Parathyroid adenoma (tissue), 2 donors: Measurements from ENCODE around the gene MAMDC2.

Source experiments
- H2AFZ ChIP-seq: fragments of 300-600 bp; sonication (generic); one replicate; pipeline ENCODE4 v1.7.0; 2017; ENCODE audit warnings: antibody characterized with exemption, mild to moderate bottlenecking
- H3K27ac ChIP-seq: fragments of 300-600 bp; sonication (generic); one replicate; pipeline ENCODE4 v1.7.0; 2017
- H3K27me3 ChIP-seq: fragments of 300-600 bp; sonication (generic); one replicate; pipeline ENCODE4 v1.7.0; 2017; ENCODE audit warnings: low read length; ENCODE audit not compliant: control insufficient read depth, insufficient read depth
- H3K36me3 ChIP-seq: fragments of 300-600 bp; sonication (generic); one replicate; pipeline ENCODE4 v1.7.0; 2017; ENCODE audit warnings: low read length; ENCODE audit not compliant: control insufficient read depth, insufficient read depth
- H3K4me1 ChIP-seq: fragments of 300-600 bp; sonication (generic); one replicate; pipeline ENCODE4 v1.7.0; 2017; ENCODE audit warnings: control low read depth
- H3K4me2 ChIP-seq: fragments of 300-600 bp; sonication (generic); one replicate; pipeline ENCODE4 v1.7.0; 2017; ENCODE audit warnings: low read length
- H3K4me3 ChIP-seq: fragments of 300-600 bp; sonication (generic); one replicate; pipeline ENCODE4 v1.7.0; 2017; ENCODE audit warnings: low read depth, low read length
- H3K79me2 ChIP-seq: fragments of 300-600 bp; sonication (generic); one replicate; pipeline ENCODE4 v1.7.0; 2017; ENCODE audit warnings: control low read depth
- H3K9ac ChIP-seq: fragments of 300-600 bp; sonication (generic); one replicate; pipeline ENCODE4 v1.7.0; 2017; ENCODE audit warnings: mild to moderate bottlenecking
- H3K9me3 ChIP-seq: fragments of 300-600 bp; sonication (generic); one replicate; pipeline ENCODE4 v1.7.0; 2017; ENCODE audit warnings: low read length; ENCODE audit not compliant: control insufficient read depth
- TF ChIP-seq, protein P1 (sequence below): fragments of 300-600 bp; sonication (generic); IDR thresholded peaks from one replicate; pipeline ENCODE4 v1.7.0; 2017; ENCODE audit warnings: antibody characterized with exemption, mild to moderate bottlenecking
- donor health status: primary hyperparathyroidism.

The MAMDC2 gene

DNA sequence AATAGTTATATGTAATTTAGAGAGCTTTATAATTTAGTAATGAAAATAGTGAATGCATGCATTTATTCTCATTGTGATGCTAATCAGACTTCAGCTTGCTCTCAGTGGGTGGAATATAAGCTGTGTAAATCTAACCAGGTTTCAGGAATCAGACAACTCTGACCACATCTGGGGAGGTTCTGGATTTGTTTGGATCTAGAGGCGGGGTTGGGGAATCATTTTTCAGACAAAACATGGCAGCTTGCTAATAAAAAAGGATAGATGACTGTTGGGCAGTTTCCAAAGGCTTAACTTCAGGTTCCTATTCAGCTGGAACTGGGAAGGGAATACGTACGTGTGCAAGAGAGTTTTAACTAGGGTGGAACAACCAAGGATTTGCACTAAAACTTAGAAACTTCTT is 43.2 kb upstream of the MAMDC2 start:
- H3K4me2 ChIP-seq = no peak overlapping the region
- no peak overlapping the region for H3K27ac ChIP-seq
- no peak overlapping the region for H3K9ac ChIP-seq
- no peak overlapping the region for H2AFZ ChIP-seq
- H3K4me1 ChIP-seq = no peaks in the 10 kb centered on the region
- no peaks in the 10 kb centered on the region for H3K36me3 ChIP-seq
- no peaks in the 10 kb centered on the region for H3K27me3 ChIP-seq
- H3K79me2 ChIP-seq = no peaks in the 10 kb centered on the region
- no peak overlapping the region for H3K4me3 ChIP-seq
- TF ChIP-seq, protein P1, sequence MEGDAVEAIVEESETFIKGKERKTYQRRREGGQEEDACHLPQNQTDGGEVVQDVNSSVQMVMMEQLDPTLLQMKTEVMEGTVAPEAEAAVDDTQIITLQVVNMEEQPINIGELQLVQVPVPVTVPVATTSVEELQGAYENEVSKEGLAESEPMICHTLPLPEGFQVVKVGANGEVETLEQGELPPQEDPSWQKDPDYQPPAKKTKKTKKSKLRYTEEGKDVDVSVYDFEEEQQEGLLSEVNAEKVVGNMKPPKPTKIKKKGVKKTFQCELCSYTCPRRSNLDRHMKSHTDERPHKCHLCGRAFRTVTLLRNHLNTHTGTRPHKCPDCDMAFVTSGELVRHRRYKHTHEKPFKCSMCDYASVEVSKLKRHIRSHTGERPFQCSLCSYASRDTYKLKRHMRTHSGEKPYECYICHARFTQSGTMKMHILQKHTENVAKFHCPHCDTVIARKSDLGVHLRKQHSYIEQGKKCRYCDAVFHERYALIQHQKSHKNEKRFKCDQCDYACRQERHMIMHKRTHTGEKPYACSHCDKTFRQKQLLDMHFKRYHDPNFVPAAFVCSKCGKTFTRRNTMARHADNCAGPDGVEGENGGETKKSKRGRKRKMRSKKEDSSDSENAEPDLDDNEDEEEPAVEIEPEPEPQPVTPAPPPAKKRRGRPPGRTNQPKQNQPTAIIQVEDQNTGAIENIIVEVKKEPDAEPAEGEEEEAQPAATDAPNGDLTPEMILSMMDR = no peak
- H3K9me3 ChIP-seq = no peaks in the 10 kb centered on the region

DNA sequence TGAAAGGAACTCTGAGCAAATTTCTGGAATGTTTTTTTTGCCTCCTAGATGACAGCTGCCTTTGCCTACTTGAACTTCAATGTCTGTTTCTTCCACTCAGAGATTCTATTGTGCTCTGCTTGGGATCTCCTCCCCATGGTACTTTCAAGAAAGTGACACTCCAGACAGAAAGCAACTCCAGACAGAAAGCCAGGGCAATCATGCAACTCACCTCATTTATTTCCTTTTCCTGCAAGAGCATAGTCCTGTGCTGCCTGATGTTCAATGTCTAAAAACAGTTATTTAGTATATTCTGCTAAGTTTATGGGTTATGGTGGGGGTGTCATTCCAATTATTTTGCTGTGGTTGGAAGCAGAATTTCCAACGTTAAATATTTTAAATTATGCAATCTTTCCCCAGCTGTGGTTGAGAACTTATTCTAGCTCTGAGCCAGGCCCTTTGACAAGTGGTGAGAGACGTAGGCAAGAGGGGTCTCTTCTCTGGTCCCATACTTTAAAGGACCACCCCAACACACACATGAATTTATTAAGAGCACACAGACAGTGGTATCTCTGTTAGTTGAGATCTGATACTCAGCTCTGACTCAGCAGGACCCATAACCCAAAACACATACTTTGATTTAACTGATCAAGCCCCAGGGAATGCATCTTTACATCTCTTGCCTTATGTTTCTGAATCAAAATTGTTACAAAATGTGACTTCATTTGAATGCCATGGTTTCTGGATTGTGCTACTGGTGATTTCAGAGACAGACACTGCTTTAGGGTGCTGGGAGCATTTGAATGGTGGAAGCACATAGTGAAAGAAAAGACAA is 39.5 kb upstream of the MAMDC2 start:
- H3K4me1 ChIP-seq = no peaks in the 10 kb centered on the region
- TF ChIP-seq, protein P1 = no peak

DNA sequence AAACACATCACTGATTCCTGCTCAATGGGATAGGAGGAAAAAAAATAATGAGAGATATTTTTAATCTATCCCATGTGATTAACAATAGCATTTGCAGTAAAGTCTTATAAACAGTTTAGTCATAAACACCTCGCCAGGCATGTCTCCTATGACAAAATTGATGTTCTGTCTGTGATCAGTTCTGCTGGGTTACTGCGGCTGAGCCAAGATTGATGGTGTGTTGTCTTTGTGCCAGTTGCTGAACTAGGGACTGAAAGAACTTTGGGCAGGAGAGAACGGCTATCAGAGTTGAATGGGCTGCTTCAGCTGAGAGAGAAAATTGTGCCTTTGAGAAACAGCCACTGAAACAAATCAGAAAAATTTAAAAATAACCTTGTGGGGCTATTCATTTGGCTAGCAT is 37.3 kb upstream of the MAMDC2 start:
- H3K9ac ChIP-seq = no peak overlapping the region
- H3K4me1 ChIP-seq = no peaks in the 10 kb centered on the region

More for the DNA sequence above, 39.5 kb upstream of the MAMDC2 start:
- Histone ChIP-seq H3K27me3 (no peaks in the 10 kb centered on the region), H3K9ac (no peak overlapping the region), H3K4me2 (no peak overlapping the region), H3K27ac (no peak overlapping the region), H3K4me3 (no peak overlapping the region), H3K79me2 (no peaks in the 10 kb centered on the region), H3K36me3 (no peaks in the 10 kb centered on the region), H3K9me3 (no peaks in the 10 kb centered on the region), H2AFZ (no peak overlapping the region)

DNA sequence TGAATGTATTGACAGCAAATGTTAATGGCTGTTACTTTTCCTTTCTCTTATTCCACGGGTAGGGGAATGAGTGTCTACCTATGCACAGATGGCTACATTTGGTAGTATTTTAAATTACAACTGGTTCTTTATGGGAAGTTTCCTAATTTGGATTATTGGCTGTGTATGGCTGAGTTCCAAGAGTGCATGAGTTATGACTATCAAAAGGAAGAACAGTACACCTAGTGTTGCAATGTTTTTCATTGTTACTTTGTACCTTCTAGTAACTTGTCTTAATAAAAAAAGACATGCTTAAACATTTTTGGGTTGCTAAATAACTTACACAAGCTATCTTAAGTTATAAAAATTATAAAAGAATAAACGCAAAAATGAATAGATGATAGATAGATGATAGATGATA is 35.8 kb upstream of the MAMDC2 start:
- no peak overlapping the region for H3K27ac ChIP-seq
- no peaks in the 10 kb centered on the region for H3K27me3 ChIP-seq
- H3K9me3 ChIP-seq = no peaks in the 10 kb centered on the region
- H3K4me2 ChIP-seq = no peak overlapping the region
- H3K79me2 ChIP-seq = no peaks in the 10 kb centered on the region
- H3K4me3 ChIP-seq = no peak overlapping the region
- no peaks in the 10 kb centered on the region for H3K4me1 ChIP-seq
- no peak overlapping the region for H2AFZ ChIP-seq
- H3K36me3 ChIP-seq = no peaks in the 10 kb centered on the region
- TF ChIP-seq, protein P1 = no peak
- no peak overlapping the region for H3K9ac ChIP-seq

More for the DNA sequence above, 37.3 kb upstream of the MAMDC2 start:
- no peaks in the 10 kb centered on the region for H3K9me3 ChIP-seq
- TF ChIP-seq, protein P1 = no peak
- no peaks in the 10 kb centered on the region for H3K27me3 ChIP-seq
- no peak overlapping the region for H3K4me3 ChIP-seq
- H3K79me2 ChIP-seq = no peaks in the 10 kb centered on the region
- no peak overlapping the region for H3K27ac ChIP-seq
- H3K4me2 ChIP-seq = no peak overlapping the region
- no peak overlapping the region for H2AFZ ChIP-seq
- no peaks in the 10 kb centered on the region for H3K36me3 ChIP-seq

DNA sequence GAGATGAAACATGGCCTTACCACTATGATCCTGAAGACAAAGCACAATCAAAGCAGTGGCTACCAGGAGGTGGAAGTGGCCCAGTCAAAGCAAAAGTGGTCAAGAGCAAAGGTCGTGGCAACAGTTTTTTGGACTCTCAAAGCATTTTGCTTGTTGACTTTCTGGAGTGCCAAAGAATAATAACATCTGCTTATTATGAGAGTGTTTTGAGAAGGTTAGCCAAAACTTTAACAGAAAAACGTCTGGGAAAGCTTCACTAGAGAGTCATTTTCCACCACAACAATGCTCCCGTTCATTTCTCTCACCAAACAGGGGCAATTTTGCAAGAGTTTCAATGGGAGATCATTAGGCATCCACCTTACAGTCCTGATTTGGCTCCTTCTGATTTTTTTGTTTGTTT is 33.6 kb upstream of the MAMDC2 start:
- no peak overlapping the region for H3K4me3 ChIP-seq
- no peaks in the 10 kb centered on the region for H3K9me3 ChIP-seq
- H2AFZ ChIP-seq = no peak overlapping the region
- no peak overlapping the region for H3K27ac ChIP-seq
- no peak overlapping the region for H3K4me2 ChIP-seq
- no peaks in the 10 kb centered on the region for H3K36me3 ChIP-seq
- H3K27me3 ChIP-seq = no peaks in the 10 kb centered on the region
- H3K79me2 ChIP-seq = no peaks in the 10 kb centered on the region
- TF ChIP-seq, protein P1 = no peak
- no peaks in the 10 kb centered on the region for H3K4me1 ChIP-seq
- no peak overlapping the region for H3K9ac ChIP-seq
